ENCODE results near the gene SPDYE5.

The SPDYE5 gene

GRCh38 chr7:75537731-75538130 is 45.6 kb downstream of the SPDYE5 start:
- no peak for DNase-seq

GRCh38 chr7:75546237-75547015 is 54.3 kb downstream of the SPDYE5 start:
- DNase-seq = no peak
